Left ventricle myocardium superior (tissue), 1 donor: Measurements from ENCODE around the gene RPSA. TPM values are rescaled to one million over a fixed set of nuclear protein-coding genes. Genes with fewer than 3 reads are reported as not detected.
"Not testable (repeated sequence)": the region's sequence is repeated elsewhere in the genome, so short reads cannot be mapped to it uniquely, and the experiment has no call there.

ENCODE experiments used
- ATAC-seq: fragments of 200-7000 bp; cut with Tn5 transposase; one replicate; pipeline ENCODE4 v1.9.1; 2020; ENCODE audit warnings: mild to moderate bottlenecking, moderate library complexity
- DNase-seq: peaks from one replicate; pipeline ENCODE4 v3.0.0-alpha.2; 2020
- intact Hi-C: fragments of 100-400 bp; cut with micrococcal nuclease; formaldehyde crosslinking; loops from one replicate; pipeline ENCODE4 v1.11.0; 2022
- total RNA-seq: library from RNA; stranded (reverse); fragmentation: NEBNext Ultra II Directional; extraction: Animal tissue kit (Norgen Biotek cat#: 25700); gene quantifications from one replicate; pipeline ENCODE4 v1.2.1, GENCODE V29; 2021
- donor health status: DM: no; HTN: yes; CAD: no; lungs with severe emphysema.

Gene RPSA
- total RNA-seq, 1 donor from 2014 or later, result 372 TPM

GRCh38 chr3:39447637-39448483, 41.3 kb downstream of the RPSA start:
- DNase-seq, result no peak
- ATAC-seq, result peak; percentile 93
- intact Hi-C loops, result loop anchor here (2.0 kb wide), 1 partner anchor 51 kb away; no protein-coding TSS in a partner anchor

GRCh38 chr3:39448506-39449233, 42.1 kb downstream of the RPSA start:
- intact Hi-C loops, result loop anchor here (2.0 kb wide), 1 partner anchor 50 kb away; no protein-coding TSS in a partner anchor
- DNase-seq (no peak), ATAC-seq (no peak)

DNA sequence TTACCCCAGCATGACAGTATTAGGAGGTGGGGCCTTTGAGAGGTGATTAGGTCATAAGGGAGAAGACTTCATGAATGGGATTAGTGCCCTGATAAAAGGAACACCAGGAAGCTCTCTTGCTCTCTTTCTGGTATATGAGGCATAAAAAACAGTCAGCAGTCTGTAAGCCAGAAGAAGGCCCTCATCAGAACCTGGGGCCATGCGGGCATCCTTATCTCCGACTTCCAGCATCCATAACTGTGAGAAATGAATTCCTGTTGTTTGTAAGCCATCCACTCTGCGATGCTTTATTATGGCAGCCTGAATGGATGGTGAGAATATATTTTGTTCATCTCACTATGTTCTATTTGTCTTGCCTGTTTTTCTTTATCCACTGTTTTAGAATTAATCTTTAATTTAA, 43.3 kb downstream of the RPSA start:
- intact Hi-C loops, result loop anchor here (2.0 kb wide), 1 partner anchor 49 kb away; no protein-coding TSS in a partner anchor
- no peak for ATAC-seq
- DNase-seq, result no peak

GRCh38 chr3:39453134-39453533, 46.6 kb downstream of the RPSA start:
- intact Hi-C loops, result no loop called here
- no peak for DNase-seq
- no peak for ATAC-seq

DNA sequence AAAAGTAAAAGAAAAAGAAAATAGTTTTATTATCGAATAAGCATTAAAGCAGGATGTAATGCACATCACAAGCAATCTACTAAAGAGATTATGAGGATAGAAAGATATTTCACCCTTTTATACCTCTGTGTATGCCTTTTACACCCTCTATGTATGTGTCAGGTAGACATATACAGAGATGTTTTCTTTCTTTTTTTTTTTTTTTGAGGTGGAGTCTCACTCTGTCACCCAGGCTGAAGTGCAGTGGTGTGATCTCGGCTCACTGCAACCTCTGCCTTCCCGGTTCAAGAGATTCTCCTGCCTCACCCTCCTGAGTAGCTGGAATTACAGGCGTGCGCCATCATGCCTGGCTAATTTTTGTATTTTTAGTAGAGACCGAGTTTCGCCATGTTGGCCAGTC, 47.4 kb downstream of the RPSA start:
- DNase-seq, ATAC-seq, intact Hi-C loops: not testable (repeated sequence)

DNA sequence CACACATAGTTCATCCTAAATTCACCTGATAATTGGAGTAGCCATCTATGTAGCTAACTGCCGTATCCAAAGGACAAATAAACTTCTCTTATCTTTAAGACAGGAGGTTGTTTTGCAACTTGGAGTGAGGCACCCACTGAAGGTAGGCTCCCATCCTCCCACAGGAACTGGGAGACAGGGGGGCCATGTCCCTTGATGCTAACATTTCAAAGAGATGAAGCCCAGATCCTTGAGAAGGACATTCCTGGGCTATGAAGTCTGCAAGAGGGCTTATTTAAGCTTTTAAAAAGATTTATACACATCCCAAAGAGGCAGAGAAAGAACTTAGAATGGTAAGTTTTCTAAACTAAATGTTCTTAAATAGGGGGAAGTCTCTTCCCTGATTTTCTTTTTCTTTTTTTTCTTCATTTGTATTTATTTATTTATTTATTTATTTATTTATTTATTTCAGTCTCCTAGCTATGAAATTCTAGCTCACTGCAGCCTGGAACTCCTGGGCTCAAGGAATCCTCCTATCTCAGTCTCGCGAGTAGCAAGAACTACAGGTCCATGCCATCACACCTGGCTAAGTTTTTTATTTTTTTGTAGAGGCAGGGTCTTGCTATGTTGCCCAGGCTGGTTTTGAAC, 48.2 kb downstream of the RPSA start:
- DNase-seq, result no peak
- no peak for ATAC-seq
- intact Hi-C loops, result no loop called here

GRCh38 chr3:39456159-39456558, 49.6 kb downstream of the RPSA start:
- DNase-seq (no peak), ATAC-seq (no peak)
- intact Hi-C loops, result no loop called here

DNA sequence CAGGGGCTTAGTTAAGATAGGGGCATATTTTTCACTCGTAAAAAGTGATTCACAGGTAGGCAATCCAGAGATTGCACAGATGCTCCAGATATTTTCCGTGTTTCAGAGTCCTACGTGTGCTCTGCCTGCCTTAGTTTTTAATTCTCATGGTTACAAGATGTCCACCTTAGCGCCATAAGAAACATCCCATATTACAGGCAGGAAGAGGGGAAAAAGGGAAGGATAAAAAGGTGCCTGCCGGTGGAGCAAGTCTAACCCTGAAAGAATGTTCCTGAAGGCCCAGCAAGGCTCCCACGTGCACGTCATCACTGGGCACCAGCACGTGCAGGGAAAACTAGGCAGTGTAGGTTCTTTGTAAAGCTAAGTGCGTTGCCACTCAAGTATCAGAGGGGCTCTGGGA, 50.8 kb downstream of the RPSA start:
- intact Hi-C loops, result no loop called here
- no peak for ATAC-seq
- no peak for DNase-seq

DNA sequence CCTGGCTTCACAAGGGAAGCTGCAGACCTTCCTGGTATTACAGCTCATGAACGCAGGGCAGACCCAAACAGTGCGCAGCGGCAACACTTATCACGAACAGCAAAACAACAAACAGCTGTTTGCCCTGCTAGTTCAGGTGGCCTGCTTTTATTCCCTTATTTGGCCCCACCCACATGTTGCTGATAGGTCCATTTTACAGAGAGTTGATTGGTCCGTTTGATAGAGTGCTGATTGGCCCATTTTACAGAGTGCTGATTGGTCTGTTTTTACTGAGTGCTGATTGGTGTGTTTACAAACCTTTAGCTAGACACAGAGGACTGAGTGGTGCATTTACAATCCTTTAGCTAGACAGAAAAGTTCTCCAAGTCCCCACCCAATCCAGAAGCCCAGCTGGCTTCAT, 52.1 kb downstream of the RPSA start:
- ATAC-seq, DNase-seq, intact Hi-C loops: not testable (repeated sequence)

DNA sequence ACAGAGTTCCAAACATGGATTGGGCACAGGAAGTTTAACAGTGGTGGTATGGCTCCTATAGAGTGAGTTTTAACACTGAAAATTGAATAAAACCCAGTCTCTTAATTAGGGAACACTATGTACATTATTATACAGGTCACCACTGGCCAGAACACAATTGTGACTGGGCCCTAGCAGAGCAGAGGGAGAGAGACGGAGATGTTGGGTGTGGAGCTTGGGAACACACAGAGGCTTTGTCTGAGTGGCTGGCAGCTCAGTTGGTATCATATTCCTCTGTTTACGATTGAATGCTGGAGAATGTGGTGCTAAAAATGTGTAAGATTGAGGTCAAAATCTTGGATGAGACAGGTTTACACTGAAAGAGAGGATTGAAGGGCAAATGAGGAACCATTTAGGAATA, 54.2 kb downstream of the RPSA start:
- ATAC-seq (no peak), DNase-seq (no peak)
- intact Hi-C loops, result no loop called here

Other genes with a start within 250 kb of the RPSA start
- gene XIRP1, start 214.1 kb upstream of the RPSA start, total RNA-seq, result 263 TPM
- gene CX3CR1, start 126.7 kb upstream of the RPSA start, total RNA-seq, result 1.7 TPM
- not detected for gene CCR8, start 77.0 kb upstream of the RPSA start, total RNA-seq
- gene SLC25A38, start 23.4 kb upstream of the RPSA start, total RNA-seq, result 15.4 TPM
- gene MOBP, start 61.0 kb downstream of the RPSA start, total RNA-seq, result not detected